ENCODE data around the gene DMRT2. TPM values are rescaled to one million over a fixed set of nuclear protein-coding genes. Genes with fewer than 3 reads are reported as not detected.

The DMRT2 gene
- total RNA-seq, 1 experiment from 2014 or later: not detected

GRCh38 chr9:1055166-1055565 is 5.0 kb downstream of the DMRT2 start:
- Histone ChIP-seq H3K9me2 (ENCODE audit: insufficient read depth) (no peaks in the 10 kb centered on the region), H3K79me2 (ENCODE audit: low read depth) (no peaks in the 10 kb centered on the region), H3K9me3 (ENCODE audit: insufficient read depth, low read depth) (no peaks in the 10 kb centered on the region), H3K4me1 (replicated peaks; ENCODE audit: insufficient read depth) (no peaks in the 10 kb centered on the region), H3K4me2 (no peak overlapping the region), H3K27me3 (ENCODE audit: insufficient read depth, low read depth) (no peaks in the 10 kb centered on the region), H4K20me1 (ENCODE audit: insufficient read depth) (no peaks in the 10 kb centered on the region), H3K4me3 (no peak overlapping the region), H3K36me3 (ENCODE audit: low read depth) (no peaks in the 10 kb centered on the region), H3K27ac (no peak overlapping the region), H2AFZ (no peak overlapping the region), H3F3A (ENCODE audit: insufficient read depth, low read depth) (no peaks in the 10 kb centered on the region)
- ChIA-PET POLR2A (ENCODE audit: unreplicated experiment) (no interaction called here), CTCF (no interaction called here)
- no peak for DNase-seq
- intact Hi-C loops (cut with micrococcal nuclease; ENCODE audit: unreplicated experiment): no loop called here
- BruUV-seq (replicated peaks): no TSS peak
- TF ChIP-seq CTCF (conservative IDR thresholded peaks at IDR 0.05): no peak
- TF ChIP-seq EZH2 (IDR thresholded peaks at IDR 0.05; ENCODE audit: low read depth): no peak

- Histone ChIP-seq H3K4me3 (no peak overlapping the region), H3K9me2 (ENCODE audit: insufficient read depth) (no peaks in the 10 kb centered on the region), H3K4me2 (no peak overlapping the region), H3F3A (ENCODE audit: insufficient read depth, low read depth) (no peaks in the 10 kb centered on the region), H3K36me3 (ENCODE audit: low read depth) (no peaks in the 10 kb centered on the region), H2AFZ (no peak overlapping the region), H3K27ac (no peak overlapping the region), H3K79me2 (ENCODE audit: low read depth) (no peaks in the 10 kb centered on the region), H4K20me1 (ENCODE audit: insufficient read depth) (no peaks in the 10 kb centered on the region), H3K4me1 (replicated peaks; ENCODE audit: insufficient read depth) (no peaks in the 10 kb centered on the region), H3K9me3 (ENCODE audit: insufficient read depth, low read depth) (no peaks in the 10 kb centered on the region), H3K27me3 (ENCODE audit: insufficient read depth, low read depth) (no peaks in the 10 kb centered on the region)
- intact Hi-C loops (cut with micrococcal nuclease; ENCODE audit: unreplicated experiment): no loop called here
- BruUV-seq (replicated peaks): no TSS peak
- CTCF ChIA-PET: no interaction called here
- TF ChIP-seq CTCF (conservative IDR thresholded peaks at IDR 0.05): no peak
- TF ChIP-seq EZH2 (IDR thresholded peaks at IDR 0.05; ENCODE audit: low read depth): no peak
- no peak for DNase-seq
- POLR2A ChIA-PET (ENCODE audit: unreplicated experiment): no interaction called here
Observed at GRCh38 chr9:1057910-1058309, 7.8 kb downstream of the DMRT2 start.

- Histone ChIP-seq H3K27me3 (ENCODE audit: insufficient read depth, low read depth) (no peaks in the 10 kb centered on the region), H3K36me3 (ENCODE audit: low read depth) (no peaks in the 10 kb centered on the region), H3F3A (ENCODE audit: insufficient read depth, low read depth) (no peaks in the 10 kb centered on the region), H3K4me2 (no peak overlapping the region), H3K4me1 (replicated peaks; ENCODE audit: insufficient read depth) (no peaks in the 10 kb centered on the region), H3K27ac (no peak overlapping the region), H3K9me3 (ENCODE audit: insufficient read depth, low read depth) (no peaks in the 10 kb centered on the region), H4K20me1 (ENCODE audit: insufficient read depth) (no peaks in the 10 kb centered on the region), H3K9me2 (ENCODE audit: insufficient read depth) (no peaks in the 10 kb centered on the region), H3K4me3 (no peak overlapping the region), H2AFZ (no peak overlapping the region), H3K79me2 (ENCODE audit: low read depth) (no peaks in the 10 kb centered on the region)
- no peak for DNase-seq
- intact Hi-C loops (cut with micrococcal nuclease; ENCODE audit: unreplicated experiment): no loop called here
- TF ChIP-seq CTCF (conservative IDR thresholded peaks at IDR 0.05): no peak
- TF ChIP-seq EZH2 (IDR thresholded peaks at IDR 0.05; ENCODE audit: low read depth): no peak
- ChIA-PET CTCF (no interaction called here), POLR2A (ENCODE audit: unreplicated experiment) (no interaction called here)
- BruUV-seq (replicated peaks): no TSS peak
Observed at GRCh38 chr9:1058826-1059487, 8.8 kb downstream of the DMRT2 start.
